WTC11 (cell line): ENCODE measurements around the gene CDA.

ENCODE experiments used
- ATF3 ChIP-seq: sonication (generic); formaldehyde crosslinking; conservative IDR thresholded peaks from 2 replicates; pipeline ENCODE4 v1.8.1; 2022; ENCODE audit warnings: mild to moderate bottlenecking, missing genetic modification reagents
- ETV6 ChIP-seq: sonication (generic); formaldehyde crosslinking; IDR thresholded peaks from 2 replicates; pipeline ENCODE4 v1.8.1; 2022; ENCODE audit warnings: mild to moderate bottlenecking, missing genetic modification reagents
- MAX ChIP-seq: sonication (generic); formaldehyde crosslinking; IDR thresholded peaks from 2 replicates; pipeline ENCODE4 v1.8.0; 2022; ENCODE audit warnings: mild to moderate bottlenecking, missing genetic modification reagents
- PREB ChIP-seq: sonication (generic); formaldehyde crosslinking; IDR thresholded peaks from 2 replicates; pipeline ENCODE4 v1.8.1; 2022; ENCODE audit warnings: mild to moderate bottlenecking, missing genetic modification reagents, moderate library complexity, borderline replicate concordance
- ZBTB21 ChIP-seq: sonication (generic); formaldehyde crosslinking; IDR thresholded peaks from 2 replicates; pipeline ENCODE4 v1.8.1; 2023; ENCODE audit warnings: mild to moderate bottlenecking, missing genetic modification reagents, borderline replicate concordance

DNA sequence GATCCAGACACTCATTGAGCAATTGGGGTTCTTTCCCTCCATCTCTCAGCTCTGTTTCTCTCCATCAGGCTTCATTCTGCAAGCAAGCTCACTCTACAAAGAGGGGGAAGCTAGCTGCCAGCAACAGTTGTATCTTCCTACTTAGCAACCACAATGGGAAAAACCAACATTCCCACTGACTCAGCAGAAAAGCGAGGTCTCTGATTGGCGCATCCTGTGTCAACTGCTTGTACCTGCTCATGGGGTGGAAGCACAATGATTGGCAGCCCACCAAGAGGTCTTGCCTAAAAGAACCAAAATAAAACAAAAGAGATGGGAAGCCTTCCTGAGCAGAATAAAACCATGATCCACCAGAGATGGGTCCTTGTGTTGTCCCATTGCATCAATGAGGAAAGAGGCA lies 4.0 kb upstream of the CDA start:
- TF ChIP-seq ATF3 (CRISPR knock-in tag) (no peak), PREB (CRISPR knock-in tag) (no peak), ETV6 (CRISPR knock-in tag) (no peak), ZBTB21 (no peak), MAX (CRISPR knock-in tag) (no peak)
